Thyroid gland (tissue), 4 donors: ENCODE data around the gene ULK3.

ENCODE experiments used
- POLR2A ChIP-seq, 2 donors: fragments of 450-650 bp; IDR thresholded peaks; one replicate each; pipeline ENCODE4 v1.6.1; 2017; ENCODE audit warnings: antibody characterized with exemption in 2 of 2, mild to moderate bottlenecking in 2 of 2, moderate library complexity in 1 of 2
- TF ChIP-seq, protein P1 (sequence below), 6 experiments: fragments of 200-600 bp in 3 of 6; fragments of 450-650 bp in 3 of 6; sonication (generic) in 3 of 6; IDR thresholded peaks; one replicate each; pipeline ENCODE4 v1.5.1; 2016 to 2019; ENCODE audit warnings: antibody characterized with exemption in 6 of 6, mild to moderate bottlenecking in 2 of 6, inconsistent platforms in 1 of 6, moderate library complexity in 1 of 6

DNA sequence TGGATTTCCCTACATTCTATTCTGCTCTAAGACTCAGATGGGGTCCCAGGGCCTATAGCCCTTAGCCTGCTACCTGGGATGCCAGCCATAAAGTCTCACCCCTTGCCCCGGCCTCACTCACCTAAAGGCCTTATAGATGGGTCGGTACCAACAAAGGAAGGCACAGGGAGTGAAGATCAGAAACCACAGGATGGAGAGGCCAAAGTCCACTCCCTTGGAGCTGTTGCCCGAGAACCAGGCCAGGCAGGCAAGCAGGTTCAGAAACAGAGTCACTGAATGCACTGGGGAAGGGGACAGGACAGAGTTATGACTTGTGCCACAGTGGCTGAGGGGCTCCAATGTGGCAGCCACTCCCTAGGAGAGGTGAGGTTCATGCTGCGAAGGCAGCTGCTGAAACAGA is 7.4 kb upstream of the ULK3 start:
- no peak for TF ChIP-seq POLR2A (IDR thresholded peaks at IDR 0.05)
- TF ChIP-seq, protein P1, sequence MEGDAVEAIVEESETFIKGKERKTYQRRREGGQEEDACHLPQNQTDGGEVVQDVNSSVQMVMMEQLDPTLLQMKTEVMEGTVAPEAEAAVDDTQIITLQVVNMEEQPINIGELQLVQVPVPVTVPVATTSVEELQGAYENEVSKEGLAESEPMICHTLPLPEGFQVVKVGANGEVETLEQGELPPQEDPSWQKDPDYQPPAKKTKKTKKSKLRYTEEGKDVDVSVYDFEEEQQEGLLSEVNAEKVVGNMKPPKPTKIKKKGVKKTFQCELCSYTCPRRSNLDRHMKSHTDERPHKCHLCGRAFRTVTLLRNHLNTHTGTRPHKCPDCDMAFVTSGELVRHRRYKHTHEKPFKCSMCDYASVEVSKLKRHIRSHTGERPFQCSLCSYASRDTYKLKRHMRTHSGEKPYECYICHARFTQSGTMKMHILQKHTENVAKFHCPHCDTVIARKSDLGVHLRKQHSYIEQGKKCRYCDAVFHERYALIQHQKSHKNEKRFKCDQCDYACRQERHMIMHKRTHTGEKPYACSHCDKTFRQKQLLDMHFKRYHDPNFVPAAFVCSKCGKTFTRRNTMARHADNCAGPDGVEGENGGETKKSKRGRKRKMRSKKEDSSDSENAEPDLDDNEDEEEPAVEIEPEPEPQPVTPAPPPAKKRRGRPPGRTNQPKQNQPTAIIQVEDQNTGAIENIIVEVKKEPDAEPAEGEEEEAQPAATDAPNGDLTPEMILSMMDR (IDR thresholded peaks at IDR 0.05), result no peak
